K562 (cell line): Measurements from ENCODE around the gene AP1M2. TPM values are rescaled to one million over a fixed set of nuclear protein-coding genes. Genes with fewer than 3 reads are reported as not detected.
A peak's percentile ranks its signal among the peaks of the same experiment; 100 is the strongest.
"Not testable (repeated sequence)": the region's sequence is repeated elsewhere in the genome, so short reads cannot be mapped to it uniquely, and the experiment has no call there.

ENCODE experiments used
- ATAC-seq: fragments of 200-7000 bp; cut with Tn5 transposase; 3 replicates; pipeline ENCODE4 v1.9.1; 2020; ENCODE audit warnings: moderate library complexity
- BruUV-seq: library from RNA; stranded (reverse); fragments of 400-500 nt; replicated peaks from 2 replicates; lab custom pipeline; 2021; lab: Mats Ljungman, UMichigan
- CTCF ChIA-PET: fragments of 300-600 bp; formaldehyde crosslinking; extraction: SDS; loops from one replicate; lab custom pipeline; 2021; ENCODE audit warnings: low intra/inter-chr PET ratio; lab: Yijun Ruan, JAX
- POLR2A ChIA-PET: fragments of 300-600, 350-650 bp; sonication (Branson Sonifier 250); formaldehyde crosslinking; extraction: SDS; loops from one replicate; lab custom pipeline; 2021; ENCODE audit warnings: antibody characterized with exemption, inconsistent platforms; lab: Yijun Ruan, JAX
- DNase-seq, 4 experiments: peaks; one replicate each; pipeline versions ENCODE4 v3.0.0 to v3.0.0-alpha.2; 2011 to 2018; ENCODE audit warnings: low spot score in 3 of 4, mixed read lengths in 3 of 4; ENCODE audit errors: extremely low read depth in 1 of 4
- FAIRE-seq: peaks from 2 replicates; lab custom pipeline; 2011; peaks lifted over from hg19 to GRCh38; lab: Jason Lieb, UNC
- H2AFZ ChIP-seq: 2 replicates; pipeline ENCODE4 v1.6.0; 2011; ENCODE audit warnings: low read depth, low read length, control low read depth, inconsistent platforms
- H3K27ac ChIP-seq: fragments of 200-600 bp; 3 replicates; pipeline ENCODE4 v1.8.0; 2011; ENCODE audit warnings: low read depth, mild to moderate bottlenecking, control low read depth, inconsistent platforms, low read length, moderate library complexity, mixed read lengths; ENCODE audit errors: extremely low read depth
- H3K27me3 ChIP-seq, 2 experiments: fragments of 300-600 bp in 1 of 2; 2 replicates in 1 of 2; 3 replicates in 1 of 2; pipeline versions ENCODE4 v1.6.0 to v1.8.0; 2011; ENCODE audit warnings: inconsistent platforms in 2 of 2, low read length in 2 of 2, mild to moderate bottlenecking in 1 of 2, mixed read lengths in 1 of 2, moderate library complexity in 1 of 2; ENCODE audit not compliant: control insufficient read depth in 2 of 2, insufficient read depth in 2 of 2
- H3K36me3 ChIP-seq: fragments of 300-600 bp; 3 replicates; pipeline ENCODE4 v1.8.0; 2011; ENCODE audit warnings: mild to moderate bottlenecking, low read length, inconsistent platforms; ENCODE audit not compliant: control insufficient read depth, insufficient read depth
- H3K4me1 ChIP-seq, 2 experiments: fragments of 200-600 bp in 1 of 2; replicated peaks in 1 of 2; 2 replicates in 1 of 2; 3 replicates in 1 of 2; pipeline versions ENCODE4 v1.5.1 to v1.8.0; 2011; ENCODE audit warnings: inconsistent platforms in 2 of 2, low read length in 2 of 2, mild to moderate bottlenecking in 1 of 2, mixed read lengths in 1 of 2, moderate library complexity in 1 of 2; ENCODE audit not compliant: control insufficient read depth in 2 of 2, insufficient read depth in 2 of 2
- H3K4me2 ChIP-seq: 2 replicates; pipeline ENCODE4 v1.6.1; 2011; ENCODE audit warnings: low read length, control low read depth, inconsistent platforms, mixed read lengths; ENCODE audit not compliant: insufficient read depth
- H3K4me3 ChIP-seq: fragments of 200-600 bp; sonication (generic), shearing (Covaris generic); 2 replicates; pipeline ENCODE4 v1.5.1; 2016; ENCODE audit warnings: control low read depth, inconsistent platforms
- H3K79me2 ChIP-seq: fragments of 200-600 bp; 3 replicates; pipeline ENCODE4 v1.8.0; 2011; ENCODE audit warnings: low read length, inconsistent platforms; ENCODE audit not compliant: control insufficient read depth, insufficient read depth
- H3K9ac ChIP-seq, 2 experiments: 2 replicates each; pipeline versions ENCODE4 v1.6.0 to v1.6.1; 2011; ENCODE audit warnings: low read depth in 2 of 2, low read length in 2 of 2, control low read depth in 1 of 2, inconsistent platforms in 1 of 2, mild to moderate bottlenecking in 1 of 2, mixed read lengths in 1 of 2; ENCODE audit not compliant: insufficient read depth in 1 of 2
- H3K9me1 ChIP-seq: one replicate; pipeline ENCODE4 v1.6.0; 2011; ENCODE audit warnings: inconsistent platforms, mild to moderate bottlenecking, low read length, moderate library complexity; ENCODE audit not compliant: control insufficient read depth, insufficient read depth
- H3K9me3 ChIP-seq: replicated peaks from 2 replicates; pipeline ENCODE4 v1.5.1; 2011; ENCODE audit warnings: low read depth, low read length, inconsistent platforms; ENCODE audit not compliant: control insufficient read depth, insufficient read depth
- H4K20me1 ChIP-seq: replicated peaks from 2 replicates; pipeline ENCODE4 v1.6.1; 2011; ENCODE audit warnings: low read length, inconsistent platforms, mixed read lengths; ENCODE audit not compliant: control insufficient read depth, insufficient read depth
- PRDM10 ChIP-seq: fragments of 450-650 bp; IDR thresholded peaks from 2 replicates; pipeline ENCODE4 v1.6.1; 2018; ENCODE audit not compliant: partially characterized antibody
- WGBS: fragments of 100-300 bp; shearing (Covaris generic); methylation state at CpG from one replicate; pipeline ENCODE4 v1.1.6; 2016; ENCODE audit warnings: low coverage, mixed read lengths; ENCODE audit not compliant: insufficient coverage; ENCODE audit errors: missing lambda C conversion rate; 5-methylcytosine and 5-hydroxymethylcytosine counted together
- in situ Hi-C: fragments of 300-500 bp; cut with MboI; formaldehyde crosslinking; loops from 4 replicates; pipeline ENCODE4 v1.15.0; 2018; ENCODE audit warnings: inconsistent platforms, mixed read lengths
- intact Hi-C: fragments of 100-400 bp; cut with micrococcal nuclease; formaldehyde crosslinking; loops from 2 replicates; pipeline ENCODE4 v1.14.2; 2022
- polyA plus RNA-seq, 8 experiments: library from polyadenylated mRNA; depleted of rRNA in 4 of 8; stranded (reverse) in 5 of 8; unstranded in 3 of 8; fragments of >200 nt; fragmentation: Nextera tagmentation in 2 of 8; fragmentation: Illumina TruSeq in 1 of 8; extraction: Ambion mirVana in 2 of 8; extraction: Trizol in 1 of 8; gene quantifications; 2 replicates each; pipeline versions ENCODE4 v1.2.1 to v1.2.3, GENCODE V29; 2011 to 2014; ENCODE audit warnings: inconsistent platforms in 1 of 8, missing spikeins in 1 of 8
- total RNA-seq, 7 experiments: library from RNA; depleted of rRNA in 6 of 7; stranded (reverse); fragments of >200 nt in 6 of 7; fragmentation: Illumina TruSeq in 2 of 7; extraction: Trizol in 2 of 7; gene quantifications; 2 replicates each; pipeline versions ENCODE4 v1.2.1 to v1.2.3, GENCODE V29; 2011 to 2021; ENCODE audit warnings: low replicate concordance in 1 of 7

AP1M2 gene
- total and polyA plus RNA-seq, 9 of the 15 experiments (the other 6 are each of a cell fraction or from before 2014, with no cell fraction given), result 0.33 to 1.4 (median 0.89) TPM; not detected in 1

GRCh38 chr19:10526887-10527286 lies 60.2 kb downstream of the AP1M2 start:
- H3K4me2 ChIP-seq, in situ Hi-C loops, H2AFZ ChIP-seq, CTCF ChIA-PET, H3K79me2 ChIP-seq, H3K9me1 ChIP-seq, intact Hi-C loops, BruUV-seq, H3K36me3 ChIP-seq, H3K9ac ChIP-seq, H3K27ac ChIP-seq, H3K4me1 ChIP-seq, FAIRE-seq, DNase-seq, ATAC-seq, H4K20me1 ChIP-seq, H3K4me3 ChIP-seq, H3K27me3 ChIP-seq, H3K9me3 ChIP-seq: not testable (repeated sequence)
- 46% methylated on average over 4 of the region's 8 CpGs for WGBS
- TF ChIP-seq PRDM10, result peak; percentile 59
- POLR2A ChIA-PET, result interaction anchor here (0.5 kb wide), 1 partner anchor 428 kb away, joined by 3 read pairs; no protein-coding TSS in a partner anchor
